Stimulated activated CD4-positive, alpha-beta T cell treated with anti-CD3 and anti-CD28 coated beads, Interleukin-1b, Interleukin-23, amount 100 ng/mL, for 48 hours (primary cell): ENCODE results near the gene RARG.

ENCODE experiments used
- DNase-seq: peaks from one replicate; pipeline ENCODE4 v3.0.0-alpha.2; 2020

The RARG gene

DNA sequence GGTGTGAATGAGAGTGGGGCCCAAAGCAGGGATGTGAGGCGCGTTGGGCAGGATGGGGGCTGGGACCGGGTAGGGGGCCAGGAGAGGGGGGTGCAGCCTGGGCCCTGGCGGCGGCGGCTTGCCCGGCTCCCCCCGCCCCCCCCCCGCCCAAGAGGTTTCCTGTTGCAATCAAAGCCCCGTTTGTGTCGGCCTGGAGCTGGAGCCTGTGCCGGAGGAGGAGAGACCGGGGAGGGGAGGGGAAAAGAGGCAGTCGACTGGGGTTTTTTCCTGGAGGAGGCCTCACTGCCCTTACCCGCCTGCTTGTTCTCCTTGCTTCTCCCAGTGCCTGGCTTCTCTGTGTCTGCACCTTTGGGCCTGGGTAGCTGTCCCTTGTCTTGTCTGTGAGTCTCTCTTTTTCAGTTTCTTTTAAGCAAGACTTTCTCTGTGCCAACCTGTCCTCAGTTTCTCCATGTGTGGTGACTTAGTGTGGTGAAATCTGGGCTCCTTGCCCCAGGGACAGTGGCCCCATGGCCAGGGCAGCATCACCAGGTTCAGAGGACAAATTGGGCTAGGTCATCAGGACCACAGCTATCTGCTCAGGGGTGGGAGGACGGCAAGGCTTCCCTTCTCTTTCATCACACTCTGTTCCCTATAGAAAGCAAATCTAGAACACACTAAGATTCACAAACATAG is 8.5 kb downstream of the RARG start:
- no peak for DNase-seq

DNA sequence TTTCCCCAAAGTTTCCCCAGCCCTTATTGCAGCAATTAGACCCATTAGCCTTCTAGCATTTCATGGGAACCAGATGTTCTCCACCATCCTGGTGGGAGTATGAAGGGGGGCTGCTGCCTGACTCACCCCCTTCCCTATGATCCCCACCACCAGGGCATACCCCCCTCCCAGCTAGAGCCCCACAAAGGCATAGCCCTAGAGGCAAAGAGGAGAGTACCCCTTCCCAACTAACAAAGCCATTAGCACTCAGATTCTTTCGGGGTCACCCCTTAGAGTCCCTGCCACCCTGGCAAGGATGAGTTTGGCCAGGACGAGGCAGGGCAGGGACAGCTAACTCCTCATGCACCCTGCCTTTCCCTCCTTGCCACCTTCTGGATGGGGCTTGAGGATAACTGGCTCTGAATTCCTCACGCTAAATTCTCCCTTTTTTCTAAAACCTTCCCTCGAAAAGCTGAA is 9.2 kb downstream of the RARG start:
- no peak for DNase-seq

GRCh38 chr12:53222170-53222721 is 9.8 kb downstream of the RARG start:
- DNase-seq, result no peak

DNA sequence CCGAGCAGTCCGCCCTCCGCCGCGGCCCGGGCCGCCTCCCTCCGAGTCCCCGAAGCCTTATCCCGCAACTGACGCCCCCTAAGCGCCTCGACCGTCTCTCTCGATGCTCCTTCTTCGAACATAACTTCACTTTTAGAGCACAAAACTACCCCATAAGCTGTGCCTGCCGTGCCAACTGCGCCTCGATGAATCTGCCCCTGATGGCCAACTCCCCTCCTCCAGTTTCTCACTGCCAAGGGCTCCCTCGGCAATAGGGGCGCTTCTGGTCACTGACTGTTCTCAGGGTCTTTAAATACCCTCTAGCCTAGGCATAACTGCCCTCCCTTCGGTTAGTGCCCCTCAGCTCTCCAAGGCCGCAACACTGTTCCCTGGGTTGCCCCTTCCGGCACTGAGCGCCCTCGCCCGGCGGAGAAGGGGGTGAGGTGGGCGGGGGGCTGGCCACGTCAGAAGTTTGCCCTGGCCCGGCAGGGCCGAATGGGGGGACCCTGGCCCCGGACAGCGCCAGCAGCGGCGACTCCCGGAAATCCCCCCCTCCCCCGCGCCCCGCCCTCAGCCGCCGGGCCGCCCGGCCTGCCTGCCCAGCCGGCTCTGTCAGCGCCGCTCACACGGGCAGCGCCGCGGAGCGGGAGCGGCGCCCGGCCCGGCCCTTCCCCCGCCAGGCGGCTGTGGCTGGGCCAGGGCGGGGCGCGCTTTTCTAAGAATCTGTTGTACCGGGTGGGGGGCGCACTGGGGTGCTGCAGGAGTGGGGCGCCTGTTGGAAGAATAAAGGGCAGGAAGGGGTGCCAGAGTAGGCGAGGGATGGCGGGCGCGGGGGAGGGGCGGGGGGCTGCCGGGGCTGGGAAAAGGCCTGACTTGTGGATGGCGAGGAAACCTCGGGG is 10.6 kb downstream of the RARG start:
- no peak for DNase-seq

GRCh38 chr12:53220694-53221202 is 11.3 kb downstream of the RARG start:
- DNase-seq, result peak; percentile 82

- DNase-seq, result peak; percentile 80
These were observed 11.9 kb downstream of the RARG start for GRCh38 chr12:53219956-53220693.

DNA sequence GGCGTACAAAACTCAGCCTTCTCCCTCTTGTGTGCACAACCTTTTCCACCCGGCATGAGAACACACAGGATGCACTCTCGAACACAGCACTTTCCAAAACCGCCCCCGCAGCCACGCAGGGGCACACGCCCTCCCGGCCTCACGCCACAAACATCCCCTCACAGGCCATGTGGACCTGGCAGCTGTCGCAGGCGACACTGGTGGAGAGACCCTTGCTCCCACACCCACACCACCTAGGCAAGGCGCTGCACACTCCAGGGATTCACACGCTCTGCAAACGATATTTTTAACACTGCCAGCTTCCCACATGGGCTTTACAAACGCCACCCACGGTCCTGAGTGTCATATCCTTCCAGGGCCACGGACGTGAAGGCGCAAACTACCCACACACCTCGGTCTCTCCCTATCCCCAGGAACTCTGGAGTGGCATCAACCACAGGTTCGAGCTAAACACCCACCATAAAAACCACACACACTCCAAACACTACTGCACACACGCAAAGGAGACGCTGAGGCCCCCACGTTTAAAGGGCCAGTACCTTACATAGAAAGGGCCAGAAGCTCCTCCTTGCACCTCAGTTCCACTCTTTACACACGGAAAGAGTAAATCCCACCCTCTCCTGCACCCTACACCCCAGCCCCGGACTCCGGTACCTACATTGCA is 12.6 kb downstream of the RARG start:
- DNase-seq, result peak; percentile 66

- no peak for DNase-seq
These were observed 13.3 kb downstream of the RARG start for GRCh38 chr12:53218551-53219291.

DNA sequence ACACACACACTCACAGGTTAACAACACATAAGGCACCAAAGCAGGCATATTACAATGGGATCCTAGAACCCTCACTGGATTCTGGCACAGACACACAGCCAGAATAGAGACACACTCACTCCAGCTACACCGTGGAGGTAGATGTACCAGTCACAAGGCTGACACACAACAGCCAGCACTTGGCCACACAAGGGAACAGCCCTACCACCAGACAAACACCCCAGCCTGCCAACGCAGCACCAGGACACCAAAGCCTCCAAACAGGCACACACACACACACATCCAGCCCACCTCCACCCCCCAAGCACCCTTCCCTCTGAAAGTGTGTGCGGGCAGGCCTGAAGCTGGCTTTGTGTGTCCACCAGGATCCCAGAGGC is 14.1 kb downstream of the RARG start:
- no peak for DNase-seq

DNA sequence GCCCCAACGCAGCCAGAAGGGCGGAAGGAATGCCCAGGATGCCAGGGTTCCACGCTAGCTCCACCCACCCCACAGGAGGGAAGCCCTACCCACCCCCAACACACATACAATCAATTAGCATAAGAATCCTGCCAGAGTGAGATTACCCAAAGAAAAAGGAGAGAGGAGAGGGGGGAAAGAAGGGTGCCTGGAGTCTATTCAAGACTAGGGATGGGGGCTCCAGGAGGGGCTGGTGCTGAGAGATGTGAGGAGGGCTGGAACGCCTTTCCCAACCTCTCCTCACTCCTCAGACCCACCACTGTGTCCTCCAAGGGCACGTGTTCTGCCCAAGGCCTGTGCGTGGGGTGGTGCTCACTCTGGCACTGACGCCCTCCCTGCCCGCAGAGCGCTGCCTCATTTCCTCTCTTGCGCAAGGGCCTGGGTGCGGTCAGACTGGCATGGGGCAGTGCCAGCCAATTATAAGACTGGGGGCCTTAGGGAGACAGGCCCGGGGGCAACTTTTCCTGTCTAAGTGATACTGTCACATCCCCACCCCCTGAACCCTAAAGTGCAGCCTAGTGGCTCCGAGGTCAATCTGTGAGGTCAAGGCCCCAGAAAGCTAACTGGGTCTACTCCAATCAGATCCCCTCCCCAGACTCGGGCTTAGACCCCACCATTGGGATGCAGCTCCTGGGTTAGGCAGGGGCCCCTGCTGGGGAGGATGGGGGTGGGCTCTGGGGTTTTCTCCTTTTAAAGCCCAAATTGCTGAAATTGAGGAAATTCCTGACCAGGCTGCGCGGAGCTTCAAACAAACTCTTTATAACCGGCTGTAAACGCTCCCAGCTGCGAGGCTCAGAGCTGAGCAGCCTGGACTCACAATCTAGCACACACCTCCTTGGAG is 14.7 kb downstream of the RARG start:
- DNase-seq, result peak; percentile 53

DNA sequence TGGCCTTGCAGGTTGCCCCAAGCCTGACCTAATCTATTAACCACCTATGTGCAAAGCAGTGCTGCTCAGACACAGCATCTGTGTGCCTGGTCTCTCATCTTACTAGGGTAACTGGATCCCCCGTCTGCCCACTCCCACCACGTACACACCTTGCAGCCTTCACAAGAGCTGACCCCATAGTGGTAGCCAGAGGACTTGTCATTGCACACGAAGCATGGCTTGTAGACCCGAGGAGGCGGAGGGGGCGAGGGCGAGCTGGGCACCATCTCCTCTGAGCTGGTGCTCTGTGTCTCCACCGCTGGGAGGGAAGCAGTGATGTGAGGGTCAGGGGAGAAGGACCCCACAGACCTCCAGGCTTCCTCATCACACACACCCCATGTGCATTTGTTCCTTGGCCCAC is 16.5 kb downstream of the RARG start:
- DNase-seq, result no peak

- no peak for DNase-seq
These were observed 17.1 kb downstream of the RARG start for GRCh38 chr12:53214687-53215455.

GRCh38 chr12:53214221-53214620 is 17.8 kb downstream of the RARG start:
- DNase-seq, result no peak

DNA sequence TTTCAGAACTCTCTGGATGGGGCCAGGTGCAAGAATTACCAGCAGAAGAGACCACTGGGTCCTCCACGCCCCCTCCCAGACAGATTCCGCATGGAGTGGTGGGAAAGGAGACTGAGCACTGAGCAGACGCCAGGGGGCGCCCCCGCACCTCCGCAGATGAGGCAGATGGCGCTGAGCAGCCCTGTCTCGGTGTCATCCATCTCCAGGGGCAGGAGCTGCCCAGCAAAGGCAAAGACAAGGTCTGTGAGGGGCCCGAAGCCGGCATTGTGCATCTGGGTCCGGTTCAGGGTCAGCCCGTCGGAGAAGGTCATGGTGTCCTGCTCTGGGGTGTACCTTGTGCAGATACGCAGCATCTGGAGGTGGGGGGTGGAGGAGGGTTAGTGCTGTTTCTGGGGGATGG is 18.7 kb downstream of the RARG start:
- DNase-seq, result peak; percentile 83

GRCh38 chr12:53212931-53213330 is 19.1 kb downstream of the RARG start:
- DNase-seq, result no peak

- no peak for DNase-seq
These were observed 20.3 kb downstream of the RARG start for GRCh38 chr12:53211476-53212381.

- DNase-seq, result no peak
These were observed 21.2 kb downstream of the RARG start for GRCh38 chr12:53210843-53211242.

DNA sequence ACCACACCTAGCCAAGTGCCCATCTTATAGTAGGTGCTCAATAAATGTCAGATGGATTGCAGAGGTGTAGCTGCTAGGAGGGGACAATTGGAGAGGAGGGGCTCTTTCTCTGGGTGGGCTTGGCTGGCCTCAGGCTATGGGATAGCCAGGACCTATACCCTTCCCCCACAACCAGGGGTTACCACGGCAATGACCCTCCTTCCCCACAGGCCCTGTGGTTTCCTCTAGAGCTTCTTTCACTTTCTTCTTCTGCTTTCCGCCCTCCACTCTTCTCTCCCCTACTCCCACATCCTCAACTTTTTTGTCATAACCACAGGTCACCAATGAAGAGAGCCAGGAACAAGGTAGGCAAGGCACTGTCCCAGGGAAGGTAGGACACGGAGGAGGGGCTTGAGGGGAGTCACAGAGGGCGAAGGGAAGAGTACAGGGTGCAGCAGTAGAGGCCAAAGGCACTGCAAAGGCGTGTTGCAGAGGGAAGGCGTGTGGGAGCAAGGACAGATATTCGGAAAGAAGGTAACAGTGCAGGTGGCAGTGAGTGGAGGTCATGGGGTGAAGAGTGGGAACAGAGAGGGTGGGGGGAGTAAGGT is 23.0 kb downstream of the RARG start:
- DNase-seq, result no peak
